Esophagus mucosa (tissue), 1 donor: ENCODE data around the gene DAPK1. TPM values are rescaled to one million over a fixed set of nuclear protein-coding genes. Genes with fewer than 3 reads are reported as not detected.
"Not testable (repeated sequence)": the region's sequence is repeated elsewhere in the genome, so short reads cannot be mapped to it uniquely, and the experiment has no call there.

Source experiments
- ATAC-seq: fragments of 200-7000 bp; cut with Tn5 transposase; one replicate; pipeline ENCODE4 v1.9.1; 2020
- total RNA-seq: library from RNA; stranded (reverse); gene quantifications from one replicate; pipeline ENCODE4 v1.2.4, GENCODE V29; 2023
- donor health status: DM: yes; HTN: yes; CAD: no.

The DAPK1 gene
- total RNA-seq, 1 donor from 2014 or later = 5.4 TPM

- no peak for ATAC-seq
Measured at GRCh38 chr9:87718231-87718630, 220.6 kb downstream of the DAPK1 start.

- no peak for ATAC-seq
Measured at GRCh38 chr9:87718852-87719612, 221.4 kb downstream of the DAPK1 start.

- ATAC-seq = no peak
Measured at GRCh38 chr9:87720173-87720572, 222.5 kb downstream of the DAPK1 start.

- ATAC-seq = no peak
Measured at GRCh38 chr9:87722393-87723088, 224.9 kb downstream of the DAPK1 start.

- no peak for ATAC-seq
Measured at GRCh38 chr9:87725356-87725899, 227.8 kb downstream of the DAPK1 start.

- peak; percentile 94 for ATAC-seq
Measured at GRCh38 chr9:87725900-87726709, 228.4 kb downstream of the DAPK1 start, which contains the start of gene CTSL. Gene CTSL, plus strand, starts transcription at chr9:87726119. Its CDS starts 1,485 bp downstream, at chr9:87727604.

- no peak for ATAC-seq
Measured at GRCh38 chr9:87729246-87729645, 231.6 kb downstream of the DAPK1 start.

- ATAC-seq = no peak
Measured at GRCh38 chr9:87731321-87731720, 233.7 kb downstream of the DAPK1 start.

GRCh38 chr9:87732344-87732743 is 234.7 kb downstream of the DAPK1 start:
- ATAC-seq = no peak

GRCh38 chr9:87732756-87733155 is 235.1 kb downstream of the DAPK1 start:
- no peak for ATAC-seq

- ATAC-seq = no peak
Measured at GRCh38 chr9:87733273-87734052, 235.8 kb downstream of the DAPK1 start.

GRCh38 chr9:87734106-87734505 is 236.4 kb downstream of the DAPK1 start:
- ATAC-seq = no peak

GRCh38 chr9:87739546-87739945 is 241.9 kb downstream of the DAPK1 start:
- ATAC-seq = no peak

GRCh38 chr9:87740209-87740608 is 242.5 kb downstream of the DAPK1 start:
- no peak for ATAC-seq

- no peak for ATAC-seq
Measured at GRCh38 chr9:87741326-87741725, 243.7 kb downstream of the DAPK1 start.

GRCh38 chr9:87741891-87742290 is 244.2 kb downstream of the DAPK1 start:
- no peak for ATAC-seq

- ATAC-seq = peak; percentile 91
Measured at GRCh38 chr9:87742813-87743428, 245.3 kb downstream of the DAPK1 start.

- not testable (repeated sequence) for ATAC-seq
Measured at GRCh38 chr9:87744247-87744646, 246.6 kb downstream of the DAPK1 start.

- ATAC-seq = no peak
Measured at GRCh38 chr9:87746186-87746585, 248.5 kb downstream of the DAPK1 start.

GRCh38 chr9:87748881-87749280 is 251.2 kb downstream of the DAPK1 start:
- peak; percentile 60 for ATAC-seq

- ATAC-seq = no peak
Measured at GRCh38 chr9:87749335-87750035, 251.8 kb downstream of the DAPK1 start.
